ENCODE results near the gene CHST11.

- TF ChIP-seq CTCF (IDR thresholded peaks at IDR 0.05): no peak
- TF ChIP-seq POLR2A (IDR thresholded peaks at IDR 0.05): no peak
Measured at GRCh38 chr12:104641862-104642261, 185.1 kb downstream of the CHST11 start.
